IMR-90 (cell line): Measurements from ENCODE around the gene DYNC2H1. TPM values are rescaled to one million over a fixed set of nuclear protein-coding genes. Genes with fewer than 3 reads are reported as not detected.

Experiments
- ATAC-seq: fragments of 200-7000 bp; cut with Tn5 transposase; 2 replicates; pipeline ENCODE4 v1.9.1; 2020; ENCODE audit warnings: low read depth, mild to moderate bottlenecking, moderate library complexity
- BruUV-seq: library from RNA; stranded (reverse); fragments of 400-500 nt; replicated peaks from 2 replicates; lab custom pipeline; 2021; lab: Mats Ljungman, UMichigan
- CTCF ChIA-PET: fragments of 300-600 bp; formaldehyde crosslinking; extraction: SDS; loops from one replicate; lab custom pipeline; 2021; ENCODE audit warnings: antibody characterized with exemption; lab: Yijun Ruan, JAX
- POLR2A ChIA-PET: fragments of 300-600 bp; sonication (Branson Sonifier 250); formaldehyde crosslinking; loops from one replicate; lab custom pipeline; 2022; ENCODE audit warnings: antibody characterized with exemption; ENCODE audit not compliant: unreplicated experiment; lab: Charles Lee
- DNase-seq: peaks from one replicate; pipeline ENCODE4 v3.0.0; 2013
- H2AFZ ChIP-seq: replicated peaks from 2 replicates; pipeline ENCODE3; 2013; ENCODE audit warnings: low read length, mild to moderate bottlenecking; ENCODE audit not compliant: poor library complexity
- H2AK5ac ChIP-seq: 2 replicates; pipeline ENCODE4 v1.6.1; 2013; ENCODE audit warnings: low read depth, low read length, inconsistent platforms
- H2AK9ac ChIP-seq: replicated peaks from 2 replicates; pipeline ENCODE3; 2013; ENCODE audit warnings: mild to moderate bottlenecking, low read depth, low read length, moderate library complexity; ENCODE audit not compliant: poor library complexity
- H2BK120ac ChIP-seq: 2 replicates; pipeline ENCODE4 v1.6.1; 2013; ENCODE audit warnings: low read depth, low read length, inconsistent platforms
- H2BK15ac ChIP-seq: 3 replicates; pipeline ENCODE4 v1.6.1; 2013; ENCODE audit warnings: low read depth, low read length, inconsistent platforms
- H2BK20ac ChIP-seq: 2 replicates; pipeline ENCODE4 v1.6.1; 2013; ENCODE audit warnings: low read depth, mild to moderate bottlenecking, inconsistent platforms, low read length, moderate library complexity
- H2BK5ac ChIP-seq: 2 replicates; pipeline ENCODE4 v1.6.1; 2013; ENCODE audit warnings: mild to moderate bottlenecking, low read depth, low read length, inconsistent platforms; ENCODE audit not compliant: poor library complexity, severe bottlenecking
- H3K14ac ChIP-seq: replicated peaks from 2 replicates; pipeline ENCODE4 v1.6.1; 2013; ENCODE audit warnings: low read depth, low read length, inconsistent platforms
- H3K18ac ChIP-seq: 2 replicates; pipeline ENCODE4 v1.6.1; 2013; ENCODE audit warnings: low read depth, low read length, control low read depth
- H3K23ac ChIP-seq: 2 replicates; pipeline ENCODE4 v1.6.1; 2013; ENCODE audit warnings: low read depth, low read length, inconsistent platforms
- H3K27ac ChIP-seq: 2 replicates; pipeline ENCODE4 v1.5.1; 2013; ENCODE audit warnings: mild to moderate bottlenecking, control low read depth, low read length; ENCODE audit not compliant: insufficient read depth
- H3K27me3 ChIP-seq: 2 replicates; pipeline ENCODE4 v1.6.1; 2013; ENCODE audit warnings: low read length; ENCODE audit not compliant: control insufficient read depth, insufficient read depth
- H3K36me3 ChIP-seq: 2 replicates; pipeline ENCODE4 v1.6.1; 2013; ENCODE audit warnings: low read length, mixed read lengths; ENCODE audit not compliant: control insufficient read depth, insufficient read depth
- H3K4ac ChIP-seq: 2 replicates; pipeline ENCODE4 v1.6.1; 2013; ENCODE audit warnings: low read depth, low read length, inconsistent platforms
- H3K4me1 ChIP-seq: 2 replicates; pipeline ENCODE4 v1.6.1; 2013; ENCODE audit warnings: low read length, mixed read lengths; ENCODE audit not compliant: control insufficient read depth, insufficient read depth
- H3K4me2 ChIP-seq: 2 replicates; pipeline ENCODE4 v1.6.1; 2013; ENCODE audit warnings: low read depth, mild to moderate bottlenecking, control low read depth, low read length, moderate library complexity
- H3K4me3 ChIP-seq: 2 replicates; pipeline ENCODE4 v1.5.1; 2013; ENCODE audit warnings: low read depth, mild to moderate bottlenecking, control low read depth, low read length, moderate library complexity; ENCODE audit not compliant: insufficient read depth
- H3K56ac ChIP-seq: 2 replicates; pipeline ENCODE4 v1.6.1; 2013; ENCODE audit warnings: low read length, inconsistent platforms; ENCODE audit not compliant: insufficient read depth; ENCODE audit errors: extremely low read depth
- H3K79me1 ChIP-seq, 2 experiments: 2 replicates each; pipeline ENCODE4 v1.6.1; 2013; ENCODE audit warnings: low read length in 2 of 2, inconsistent platforms in 1 of 2, low read depth in 1 of 2
- H3K9ac ChIP-seq: 2 replicates; pipeline ENCODE4 v1.6.1; 2013; ENCODE audit warnings: low read depth, low read length, control low read depth
- H3K9me1 ChIP-seq: 2 replicates; pipeline ENCODE4 v1.6.1; 2013; ENCODE audit warnings: low read length, inconsistent platforms; ENCODE audit not compliant: insufficient read depth
- H3K9me3 ChIP-seq: 2 replicates; pipeline ENCODE4 v1.6.1; 2013; ENCODE audit warnings: low read length; ENCODE audit not compliant: control insufficient read depth, insufficient read depth
- H4K20me1 ChIP-seq: 2 replicates; pipeline ENCODE4 v1.6.1; 2013; ENCODE audit warnings: low read length, inconsistent platforms; ENCODE audit not compliant: insufficient read depth
- H4K5ac ChIP-seq: 2 replicates; pipeline ENCODE4 v1.6.1; 2013; ENCODE audit warnings: mild to moderate bottlenecking, low read depth, low read length, control low read depth
- H4K8ac ChIP-seq, 2 experiments: 2 replicates each; pipeline ENCODE4 v1.6.1; 2013; ENCODE audit warnings: low read depth in 2 of 2, low read length in 2 of 2, control low read depth in 1 of 2, inconsistent platforms in 1 of 2
- H4K91ac ChIP-seq: 2 replicates; pipeline ENCODE4 v1.6.1; 2013; ENCODE audit warnings: low read depth, low read length, inconsistent platforms; ENCODE audit not compliant: insufficient read depth
- CEBPB ChIP-seq: IDR thresholded peaks from 2 replicates; pipeline ENCODE4 v1.6.1; 2012; ENCODE audit warnings: low read depth, low read length, improper control_type of control experiment
- ELK1 ChIP-seq: fragments of 150-350 bp; IDR thresholded peaks from 2 replicates; pipeline ENCODE4 v1.6.1; 2016; ENCODE audit warnings: low read depth, mild to moderate bottlenecking, low read length, moderate library complexity, borderline replicate concordance
- MAZ ChIP-seq: IDR thresholded peaks from 2 replicates; pipeline ENCODE4 v1.6.1; 2012; ENCODE audit warnings: low read depth, mild to moderate bottlenecking, low read length, improper control_type of control experiment, moderate library complexity, borderline replicate concordance
- WGBS, 2 experiments: methylation state at CpG; one replicate each; pipeline versions ENCODE4 v1.1.5 to v1.1.7; 2013; ENCODE audit warnings: missing lambda C conversion rate in 2 of 2; ENCODE audit not compliant: insufficient read length in 1 of 2; ENCODE audit errors: extremely low coverage in 2 of 2; 5-methylcytosine and 5-hydroxymethylcytosine counted together
- dilution Hi-C: fragments of 300-500 bp; cut with HindIII; formaldehyde crosslinking; loops from one replicate; pipeline ENCODE4 v1.14.3; 2018; ENCODE audit warnings: low sequenced_read_pairs; ENCODE audit not compliant: unreplicated experiment
- in situ Hi-C: fragments of 300-500 bp; cut with MboI; formaldehyde crosslinking; loops from 3 replicates; pipeline ENCODE4 v1.14.3; 2019; ENCODE audit warnings: low sequenced_read_pairs, inconsistent platforms, mixed read lengths
- intact Hi-C: fragments of 100-400 bp; cut with micrococcal nuclease; formaldehyde crosslinking; loops from 2 replicates; pipeline ENCODE4 v1.10.0; 2022
- polyA plus RNA-seq, 3 experiments: library from polyadenylated mRNA; depleted of rRNA; stranded (reverse); fragments of >200 nt; gene quantifications; 2 replicates each; pipeline ENCODE4 v1.2.3, GENCODE V29; 2012; ENCODE audit warnings: low replicate concordance in 1 of 3
- total RNA-seq: library from RNA; depleted of rRNA; stranded (reverse); fragments of >200 nt; gene quantifications from 2 replicates; pipeline ENCODE4 v1.2.3, GENCODE V29; 2012

The DYNC2H1 gene
- total and polyA plus RNA-seq, 2 of the 4 experiments (the other 2 are of a cell fraction) = 5.7 to 21.0 TPM

GRCh38 chr11:103326070-103326794 lies 217.0 kb downstream of the DYNC2H1 start (continued):
- no peak for TF ChIP-seq ELK1

GRCh38 chr11:103327721-103328120 lies 218.5 kb downstream of the DYNC2H1 start:
- no peak overlapping the region for H2BK20ac ChIP-seq
- H2BK5ac ChIP-seq = no peak overlapping the region
- H2BK15ac ChIP-seq = no peak overlapping the region
- H3K4me2 ChIP-seq = no peak overlapping the region
- BruUV-seq = no TSS peak
- DNase-seq (peak; percentile 2), ATAC-seq (no peak)
- peak overlapping the region in 1 of 2 experiments; percentile 42; a peak in 1 of 4 replicates for H4K8ac ChIP-seq
- H3K4ac ChIP-seq = no peak overlapping the region
- H3K27me3 ChIP-seq = no peaks in the 10 kb centered on the region
- H2AK5ac ChIP-seq = no peak overlapping the region
- no peak overlapping the region for H3K18ac ChIP-seq
- H3K9ac ChIP-seq = no peak overlapping the region
- dilution Hi-C loops (no loop called here), in situ Hi-C loops (no loop called here), intact Hi-C loops (loop anchor here (2.0 to 10.0 kb wide), 3 partner anchors 125 to 597 kb away; no protein-coding TSS in a partner anchor)
- H3K27ac ChIP-seq = no peak overlapping the region
- no peak overlapping the region for H2AK9ac ChIP-seq
- peaks cover 3% of the 10 kb centered on the region; the same call in 1 of the 2 replicates for H3K9me1 ChIP-seq
- no peak overlapping the region for H4K91ac ChIP-seq
- POLR2A ChIA-PET = no interaction called here
- peaks cover 4% of the 10 kb centered on the region for H3K4me1 ChIP-seq
- H3K4me3 ChIP-seq = no peak overlapping the region
- 100% methylated on average over 2 of the region's 5 CpGs; no CpG with 5 or more reads in 1 of the 2 experiments for WGBS, 2 experiments
- TF ChIP-seq MAZ (no peak), CEBPB (no peak)
- no peaks in the 10 kb centered on the region; the same call in 1 of the 2 replicates for H3K36me3 ChIP-seq
- no peak overlapping the region for H2BK120ac ChIP-seq
- no peak overlapping the region for H2AFZ ChIP-seq
- no peaks in the 10 kb centered on the region for H3K9me3 ChIP-seq
- no peaks in the 10 kb centered on the region for H4K20me1 ChIP-seq
- H3K23ac ChIP-seq = peak overlapping the region; percentile 7; the same call in 1 of the 2 replicates
- no peak overlapping the region for H3K14ac ChIP-seq
- no peak overlapping the region for H3K56ac ChIP-seq
- no peak overlapping the region for H4K5ac ChIP-seq
- no peaks in the 10 kb centered on the region for H3K79me1 ChIP-seq
- CTCF ChIA-PET = no interaction called here
